GM21381 (cell line): ENCODE results near the gene KCP.
A peak's percentile ranks its signal among the peaks of the same experiment; 100 is the strongest.
"Not testable (repeated sequence)": the region's sequence is repeated elsewhere in the genome, so short reads cannot be mapped to it uniquely, and the experiment has no call there.

ENCODE experiments used
- ATAC-seq: cut with Tn5 transposase; IDR thresholded peaks from one replicate; pipeline ENCODE4 v1.9.1; 2021; ENCODE audit warnings: mild to moderate bottlenecking, moderate library complexity; ENCODE audit not compliant: unreplicated experiment

The KCP gene

DNA sequence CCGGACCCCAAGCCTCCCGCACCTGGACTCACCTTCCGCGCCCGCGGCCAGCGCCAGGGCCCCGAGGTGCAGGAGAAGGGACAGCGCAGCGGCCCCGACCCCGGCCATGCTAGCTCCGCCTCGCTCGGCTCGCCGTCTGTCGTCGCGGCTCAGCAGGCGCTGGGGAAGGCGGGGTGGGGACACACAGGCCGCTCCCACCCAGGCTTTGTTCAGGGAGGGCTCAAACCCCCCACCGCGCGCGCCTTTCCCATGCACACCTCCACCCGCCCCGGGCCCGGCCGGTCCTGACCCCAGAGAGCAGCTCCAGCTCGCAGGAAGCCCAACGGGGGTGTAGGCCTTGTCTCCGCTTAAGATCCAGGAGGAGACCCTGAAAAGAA lies at the start of gene KCP:
Gene KCP, minus strand, starts transcription at position 141 of the 377 bp plus-strand sequence. Its CDS starts 33 bp downstream, at position 108.
- ATAC-seq: no peak

DNA sequence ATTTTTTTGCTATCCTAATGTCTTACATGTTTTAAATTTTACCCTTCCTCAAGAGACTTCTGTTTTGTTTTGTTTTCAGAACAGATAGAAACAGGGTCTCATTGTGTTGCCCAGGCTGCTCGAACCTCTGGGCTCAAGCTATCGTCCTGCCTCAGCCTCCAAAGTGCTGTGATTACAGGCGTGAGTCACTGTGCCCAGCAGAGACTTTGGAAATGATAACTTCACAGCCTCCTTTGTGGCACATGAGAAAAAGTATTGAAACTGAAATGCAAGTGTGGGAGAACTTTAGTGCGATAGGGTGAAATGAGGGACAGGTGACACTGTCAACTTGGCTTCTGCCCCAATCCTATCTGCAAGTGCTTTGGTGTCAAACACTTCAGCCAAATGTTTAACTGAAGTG lies 48.8 kb upstream of the KCP start:
- ATAC-seq: no peak

DNA sequence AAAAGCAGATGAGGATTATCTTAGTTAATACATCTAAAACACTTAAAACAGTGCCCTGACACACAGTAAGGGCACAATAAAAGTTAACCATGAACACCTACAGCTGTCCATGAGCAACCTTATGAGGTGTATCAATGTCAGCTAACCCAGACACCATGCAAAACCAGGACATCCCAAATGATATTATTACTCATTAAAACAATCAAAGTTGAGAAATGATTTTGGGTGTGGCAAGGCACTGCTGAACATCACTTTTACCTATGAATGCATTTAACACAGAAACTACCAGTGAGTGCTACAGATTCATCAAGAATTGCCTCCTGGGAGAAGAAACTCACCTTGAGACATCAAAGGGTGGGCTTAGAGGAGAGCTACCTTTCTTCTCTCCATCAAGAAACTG lies 45.5 kb upstream of the KCP start:
- ATAC-seq: no peak

DNA sequence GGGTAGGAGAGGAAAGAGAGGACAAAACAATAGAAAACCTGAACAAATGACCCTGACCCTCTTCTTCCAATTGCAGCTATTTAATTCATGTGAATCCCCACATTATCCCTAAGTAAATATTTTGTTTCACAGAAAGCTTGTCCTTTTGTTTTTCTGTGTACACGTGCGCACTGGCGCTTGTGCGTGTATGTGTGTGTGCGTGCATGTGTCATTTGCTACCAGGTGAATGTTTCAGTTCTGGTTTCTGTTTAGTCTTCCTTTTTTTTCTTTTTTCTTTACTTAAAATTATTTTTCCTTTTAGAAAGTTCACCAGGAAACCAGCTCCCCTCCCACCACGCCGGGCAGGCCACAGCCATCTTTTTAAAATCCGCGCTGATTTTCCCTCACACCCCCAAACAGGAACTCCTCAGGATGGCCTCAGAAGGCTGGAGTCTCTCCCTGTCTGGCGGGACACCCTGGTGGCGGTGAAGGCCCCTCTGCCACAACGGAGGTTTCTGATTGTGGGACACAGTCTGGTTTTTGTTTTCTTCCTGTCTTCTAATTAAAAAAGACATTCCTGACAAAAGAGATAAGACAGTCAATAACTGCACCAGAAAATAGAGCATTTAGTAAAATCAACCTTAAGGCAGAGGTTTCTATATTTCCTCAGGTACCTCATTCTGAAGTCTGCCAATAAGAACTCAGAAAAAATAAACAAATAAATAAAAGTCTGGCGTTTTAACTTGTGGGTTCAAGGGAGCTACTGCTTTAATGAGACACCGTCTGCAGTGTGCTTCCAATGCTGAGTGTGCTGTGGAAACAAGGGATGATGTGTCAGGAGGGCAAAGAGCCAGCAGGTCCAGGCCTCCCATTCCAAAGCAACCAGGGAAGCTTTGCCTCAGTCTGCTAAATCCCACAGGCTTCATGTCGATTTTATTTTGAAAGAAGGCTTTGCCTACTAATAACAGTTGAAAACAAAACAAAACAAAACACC lies 44.6 kb upstream of the KCP start:
- ATAC-seq: no peak

DNA sequence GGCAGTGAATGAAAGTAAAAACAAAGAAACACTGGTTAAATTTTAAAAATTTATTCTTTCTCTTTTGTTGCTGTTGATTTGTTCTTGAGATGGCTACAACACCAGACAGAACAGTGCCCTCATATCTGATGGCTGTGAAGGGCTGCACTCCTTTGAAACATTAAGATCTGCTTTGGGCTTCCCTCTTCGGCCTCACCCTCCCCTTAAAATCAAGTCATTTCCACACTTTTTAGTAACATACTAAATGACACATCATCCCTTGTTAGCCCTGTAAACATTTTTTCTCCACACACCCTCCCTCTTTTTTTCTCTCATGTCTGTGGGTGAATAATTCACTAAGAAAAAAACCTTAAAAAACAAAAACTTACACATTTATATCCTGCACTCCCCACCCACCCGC lies 43.6 kb upstream of the KCP start:
- no peak for ATAC-seq

DNA sequence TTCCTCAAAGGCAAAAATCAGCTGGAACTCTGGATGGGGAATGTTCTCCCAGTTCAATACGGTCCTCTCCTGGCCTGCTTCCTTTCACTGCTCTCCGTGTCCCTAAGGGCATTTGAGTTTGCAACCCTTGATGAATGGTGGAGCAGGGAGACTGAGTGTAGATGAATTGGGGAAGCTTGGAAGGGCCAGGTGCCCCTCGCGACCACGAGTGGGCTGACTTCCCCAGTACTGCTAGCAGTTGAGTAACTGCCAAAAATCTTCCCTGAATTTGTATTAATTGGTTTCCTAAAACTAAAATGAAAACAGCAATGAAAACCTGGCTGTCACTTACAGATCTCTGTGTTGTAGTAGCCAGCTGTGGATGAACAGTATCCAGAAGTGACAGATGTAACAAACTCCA lies 40.8 kb upstream of the KCP start:
- ATAC-seq: no peak

DNA sequence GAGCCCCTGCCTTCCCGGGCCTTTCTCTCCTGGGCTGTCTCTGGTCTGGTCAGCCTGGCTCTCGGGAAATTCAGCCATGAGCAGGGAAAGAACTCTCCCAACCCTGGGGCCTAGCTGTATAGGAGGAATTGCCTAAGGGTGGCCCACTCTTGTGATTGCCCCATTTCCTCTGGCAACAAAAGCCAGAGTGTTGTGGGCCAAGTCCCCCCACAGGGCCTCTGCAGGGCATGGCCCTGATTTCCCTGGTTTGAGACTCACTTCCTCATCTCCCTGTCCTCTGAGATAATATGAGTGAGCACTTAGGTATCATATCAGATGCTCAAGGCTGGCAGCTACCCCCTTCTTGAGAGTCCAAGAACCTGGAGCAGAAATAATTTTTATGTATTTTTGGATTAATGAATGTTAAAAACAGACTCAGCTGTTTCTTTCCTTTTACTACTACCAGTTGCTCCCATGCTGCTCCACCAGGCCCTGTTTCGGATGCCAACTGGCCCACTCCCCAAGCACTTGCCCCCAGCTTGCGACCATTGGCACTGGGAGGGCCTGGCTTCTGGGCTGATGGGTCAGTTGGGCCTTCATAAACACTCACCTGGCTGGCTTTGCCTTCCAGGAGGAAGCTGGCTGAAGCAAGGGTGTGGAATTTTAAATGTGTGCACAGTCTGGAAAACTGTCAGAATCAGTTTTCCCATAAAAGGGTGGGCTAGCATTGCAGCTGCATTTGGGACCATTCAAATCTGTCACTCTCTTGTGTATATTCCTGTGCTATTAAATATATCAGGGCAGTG lies 38.7 kb upstream of the KCP start:
- no peak for ATAC-seq

DNA sequence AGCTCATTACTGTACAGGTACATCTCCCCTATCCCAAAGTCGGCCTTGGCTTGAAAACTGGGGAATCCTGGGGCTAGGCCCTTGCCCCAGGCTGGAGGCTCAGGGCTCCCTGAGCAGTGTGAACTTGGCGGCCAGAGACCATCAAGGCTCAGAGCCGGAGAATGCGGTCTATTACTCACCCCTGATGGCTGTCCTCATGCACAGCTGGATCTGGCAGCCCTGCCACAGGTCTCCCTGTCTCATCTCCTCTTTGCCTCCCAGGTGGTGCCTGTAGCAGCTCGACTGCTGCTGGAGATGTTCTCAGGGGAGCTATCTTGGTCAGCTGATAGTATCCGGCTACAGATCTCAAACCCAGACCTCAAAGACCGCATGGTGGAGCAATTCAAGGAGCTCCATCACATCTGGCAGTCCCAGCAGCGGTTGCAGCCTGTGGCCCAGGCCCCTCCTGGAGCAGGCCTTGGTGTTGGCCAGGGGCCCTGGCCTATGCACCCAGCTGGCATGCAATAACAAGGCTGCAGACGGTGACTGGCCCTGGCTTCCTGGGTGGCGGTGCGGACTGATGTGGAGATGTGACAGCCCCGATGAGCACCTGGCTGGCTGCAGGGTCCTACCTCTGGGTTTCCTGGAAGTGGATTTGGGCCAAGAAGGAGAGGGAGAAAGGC lies 37.9 kb upstream of the KCP start:
- no peak for ATAC-seq

DNA sequence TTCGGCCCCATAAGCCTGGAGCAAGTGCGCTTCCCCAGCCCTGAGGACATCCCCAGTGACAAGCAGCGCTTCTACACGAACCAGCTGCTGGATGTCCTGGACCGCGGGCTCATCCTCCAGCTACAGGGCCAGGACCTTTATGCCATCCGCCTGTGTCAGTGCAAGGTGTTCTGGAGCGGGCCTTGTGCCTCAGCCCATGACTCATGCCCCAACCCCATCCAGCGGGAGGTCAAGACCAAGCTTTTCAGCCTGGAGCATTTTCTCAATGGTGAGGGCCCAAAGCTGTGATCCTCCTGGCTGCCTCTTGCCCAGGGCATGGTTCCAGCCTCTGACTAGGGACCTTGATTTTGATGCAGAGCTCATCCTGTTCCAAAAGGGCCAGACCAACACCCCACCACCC lies 37.3 kb upstream of the KCP start:
- ATAC-seq: no peak

DNA sequence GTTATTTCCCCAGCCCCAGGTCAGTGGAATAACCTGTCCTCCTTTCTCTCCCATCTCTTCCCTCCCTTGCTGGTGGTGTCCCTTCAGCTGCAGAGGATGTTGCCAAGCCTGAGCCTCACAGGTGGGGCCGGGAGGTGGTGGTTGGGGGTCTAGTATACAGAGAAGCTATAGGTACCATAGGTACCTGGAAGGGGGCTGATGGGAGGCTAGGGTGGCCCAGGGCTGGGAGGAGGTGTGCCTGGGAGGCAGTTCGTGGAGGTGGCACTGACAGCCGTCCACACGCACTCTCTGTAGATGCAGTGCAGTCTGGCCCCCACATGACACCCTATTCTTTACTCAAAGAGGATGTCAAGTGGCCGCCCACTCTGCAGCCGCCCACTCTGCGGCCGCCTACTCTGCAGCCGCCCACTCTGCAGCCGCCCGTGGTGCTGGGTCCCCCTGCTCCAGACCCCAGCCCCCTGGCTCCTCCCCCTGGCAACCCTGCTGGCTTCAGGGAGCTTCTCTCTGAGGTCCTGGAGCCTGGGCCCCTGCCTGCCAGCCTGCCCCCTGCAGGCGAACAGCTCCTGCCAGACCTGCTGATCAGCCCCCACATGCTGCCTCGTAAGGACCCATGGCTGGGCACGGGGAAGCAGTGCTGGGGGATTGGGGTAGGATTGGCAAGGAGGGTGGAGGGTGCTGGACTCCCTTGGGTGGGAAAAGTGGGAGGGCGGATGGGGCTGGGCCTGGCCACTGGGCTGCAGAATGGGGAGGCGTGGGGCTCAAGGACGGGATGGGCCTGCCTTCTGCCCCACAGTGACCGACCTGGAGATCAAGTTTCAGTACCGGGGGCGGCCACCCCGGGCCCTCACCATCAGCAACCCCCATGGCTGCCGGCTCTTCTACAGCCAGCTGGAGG lies 36.7 kb upstream of the KCP start:
- ATAC-seq: no peak

DNA sequence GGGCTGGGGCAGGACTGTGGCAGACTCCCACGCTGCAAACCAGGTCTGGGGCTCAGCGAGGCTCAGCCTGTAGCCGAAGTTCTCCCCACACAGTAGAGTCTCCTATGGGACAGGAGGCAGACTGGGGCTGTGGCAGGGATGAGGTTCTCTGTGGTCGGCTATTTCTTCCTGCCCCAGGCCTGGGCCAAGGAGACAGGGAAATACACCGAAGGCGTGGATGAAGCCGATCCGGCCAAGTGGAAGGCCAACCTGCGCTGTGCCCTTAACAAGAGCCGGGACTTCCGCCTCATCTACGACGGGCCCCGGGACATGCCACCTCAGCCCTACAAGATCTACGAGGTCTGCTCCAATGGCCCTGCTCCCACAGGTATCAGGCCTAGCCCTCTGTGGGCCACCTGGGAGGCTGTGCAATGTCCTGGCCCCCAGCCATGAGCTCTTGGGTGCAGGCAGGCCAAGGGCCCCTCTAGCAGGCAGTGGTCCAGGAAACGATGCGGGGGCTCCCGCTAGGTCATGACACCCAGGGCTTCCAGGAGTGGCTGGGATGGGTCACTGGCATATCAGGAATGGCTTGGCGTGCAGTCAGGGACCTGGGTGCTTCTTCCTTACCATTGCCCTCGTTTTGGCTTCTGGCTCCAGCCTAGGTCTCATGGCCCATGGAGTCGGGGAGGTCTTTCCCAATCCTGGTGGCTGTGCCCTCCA lies 35.3 kb upstream of the KCP start:
- ATAC-seq: no peak

DNA sequence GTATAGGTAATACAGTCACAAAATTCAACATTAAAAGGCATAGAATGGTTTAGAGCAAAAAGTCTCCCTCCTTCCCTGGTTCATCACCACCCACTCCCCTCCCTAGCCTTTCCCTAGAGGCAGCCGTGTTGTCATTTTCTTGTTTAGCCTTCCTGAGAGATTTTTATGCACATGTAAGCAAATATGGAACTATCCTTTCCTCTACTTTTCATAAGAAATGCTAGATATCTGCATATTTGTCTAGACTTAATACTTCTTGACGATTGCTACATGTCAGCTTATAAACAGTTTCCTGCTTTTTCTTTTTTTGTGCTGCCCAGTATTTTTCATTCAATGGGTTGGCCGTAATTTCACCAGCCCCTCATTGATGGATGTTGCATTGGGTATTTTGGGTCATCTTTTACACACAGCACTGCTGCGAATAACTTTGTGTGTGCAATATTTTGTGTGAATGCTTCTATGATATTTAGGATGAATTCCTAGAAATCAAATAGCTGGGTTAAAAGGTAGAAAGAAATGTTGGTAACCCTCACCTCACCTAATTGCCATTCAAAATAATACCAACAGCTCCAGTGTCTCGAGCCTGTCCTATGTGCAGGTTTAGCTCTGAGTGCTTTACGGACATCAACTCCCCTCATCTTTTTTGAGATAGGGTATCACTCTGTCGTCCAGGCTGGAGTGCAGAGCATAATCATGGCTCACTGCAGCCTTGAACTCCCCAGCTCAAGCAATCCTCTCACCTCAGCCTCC lies 34.2 kb upstream of the KCP start:
- no peak for ATAC-seq

DNA sequence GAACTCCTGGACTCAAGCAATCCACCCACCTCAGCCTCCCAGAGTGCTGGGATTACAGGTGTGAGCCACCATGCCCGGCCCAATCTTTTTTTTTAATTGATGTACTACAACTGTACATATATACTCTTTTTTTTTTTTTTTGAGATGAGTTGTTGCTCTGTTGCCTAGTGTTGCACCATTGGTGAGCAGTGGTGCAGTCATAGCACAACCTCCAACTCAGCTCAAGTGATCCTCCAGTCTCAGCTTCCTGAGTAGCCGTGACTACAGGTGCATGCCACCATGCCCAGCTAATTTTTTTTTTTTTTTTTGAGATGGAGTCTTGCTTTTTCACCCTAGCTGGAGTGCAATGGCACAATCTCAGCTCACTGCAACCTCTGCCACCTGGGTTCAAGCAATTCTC lies 32.7 kb upstream of the KCP start:
- ATAC-seq: not testable (repeated sequence)

DNA sequence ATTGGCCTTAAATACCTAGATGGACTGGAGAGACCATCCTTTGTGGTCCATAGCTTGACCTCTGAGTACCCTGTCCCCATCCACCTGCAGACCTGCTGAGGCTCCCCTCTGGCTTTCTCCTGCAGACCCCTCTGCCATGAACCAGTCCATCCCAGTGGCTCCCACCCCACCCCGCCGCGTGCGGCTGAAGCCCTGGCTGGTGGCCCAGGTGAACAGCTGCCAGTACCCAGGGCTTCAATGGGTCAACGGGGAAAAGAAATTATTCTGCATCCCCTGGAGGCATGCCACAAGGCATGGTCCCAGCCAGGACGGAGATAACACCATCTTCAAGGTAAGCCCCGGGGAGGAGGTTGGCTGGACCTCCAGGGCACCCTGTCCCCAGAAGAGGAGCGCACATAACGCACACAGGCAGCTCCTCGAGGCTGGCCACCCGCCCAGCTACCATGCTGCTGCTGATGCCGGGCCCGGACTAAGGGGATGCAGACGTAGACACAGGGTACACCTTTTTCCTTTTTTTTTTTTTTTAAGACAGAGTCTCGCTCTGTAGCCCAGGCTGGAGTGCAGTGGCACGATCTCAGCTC lies 31.5 kb upstream of the KCP start:
- ATAC-seq: no peak

DNA sequence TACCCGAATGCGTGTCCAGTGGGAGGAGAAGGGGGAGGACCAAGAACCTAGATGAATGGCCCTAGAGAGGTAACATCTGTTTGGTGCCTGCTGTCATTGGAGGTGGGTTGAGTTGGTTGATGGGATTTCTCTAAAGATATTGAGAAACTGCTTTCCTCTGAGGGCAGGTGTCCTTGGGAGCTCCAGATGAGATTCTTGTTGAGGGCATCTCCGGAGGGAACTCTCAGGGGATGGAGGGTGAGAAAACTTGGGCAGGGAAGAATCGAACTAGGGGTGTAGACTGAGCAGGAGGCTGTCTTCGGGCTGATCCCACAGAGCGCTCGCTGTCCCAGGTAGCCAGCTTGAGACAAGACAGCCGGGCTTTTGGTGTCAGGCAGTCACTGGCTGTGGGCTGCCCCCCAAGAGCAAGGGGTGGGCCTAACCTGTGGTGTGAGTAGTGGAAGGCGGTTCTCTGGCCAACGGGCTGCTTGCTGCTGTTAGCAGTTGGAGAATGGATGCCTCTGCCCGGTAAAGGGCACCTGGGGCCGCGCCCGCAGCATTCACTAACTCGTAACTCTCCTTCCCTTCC lies 30.9 kb upstream of the KCP start:
- no peak for ATAC-seq

DNA sequence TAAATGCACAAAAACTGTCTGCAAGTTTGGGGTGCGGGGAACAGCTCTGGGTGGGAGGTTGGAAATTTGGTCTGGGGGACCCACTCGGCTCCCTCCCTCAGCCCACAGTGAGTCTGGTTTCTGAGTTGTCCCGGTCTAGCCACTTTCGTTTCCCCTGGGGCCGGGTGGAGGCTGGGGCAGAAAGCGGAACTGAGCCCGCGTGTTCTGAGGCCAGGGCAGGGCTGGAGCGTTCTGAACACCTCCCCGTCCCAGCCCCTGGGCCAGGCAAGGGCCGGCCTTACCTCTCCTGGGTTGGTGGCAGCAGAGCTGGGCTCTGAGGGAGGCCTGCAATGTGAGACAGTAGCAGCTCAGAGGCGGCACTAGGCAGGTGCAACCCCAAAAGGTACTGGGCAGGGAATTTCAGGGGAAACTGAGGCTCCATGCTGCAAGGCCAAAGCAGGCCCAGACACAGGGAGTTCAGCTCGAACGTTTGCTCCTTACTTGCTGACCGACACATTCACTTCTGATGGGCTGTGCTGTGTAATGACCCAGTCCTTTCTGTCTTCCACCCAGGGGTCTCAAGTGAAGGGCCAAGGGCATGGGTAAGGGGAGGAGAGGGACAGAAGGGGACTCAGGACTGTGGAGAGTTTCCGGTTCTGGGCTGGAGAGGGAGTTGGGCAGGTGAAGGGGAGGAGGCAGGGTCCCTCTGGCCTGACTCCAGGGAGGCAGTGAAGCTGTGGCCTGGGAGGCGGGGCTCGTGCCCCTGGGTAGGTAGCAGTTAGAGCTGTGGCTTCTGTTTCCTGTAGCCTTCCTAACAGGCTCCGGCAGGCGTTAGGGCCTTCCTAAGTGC lies 30.2 kb upstream of the KCP start:
- ATAC-seq: peak; percentile 48

DNA sequence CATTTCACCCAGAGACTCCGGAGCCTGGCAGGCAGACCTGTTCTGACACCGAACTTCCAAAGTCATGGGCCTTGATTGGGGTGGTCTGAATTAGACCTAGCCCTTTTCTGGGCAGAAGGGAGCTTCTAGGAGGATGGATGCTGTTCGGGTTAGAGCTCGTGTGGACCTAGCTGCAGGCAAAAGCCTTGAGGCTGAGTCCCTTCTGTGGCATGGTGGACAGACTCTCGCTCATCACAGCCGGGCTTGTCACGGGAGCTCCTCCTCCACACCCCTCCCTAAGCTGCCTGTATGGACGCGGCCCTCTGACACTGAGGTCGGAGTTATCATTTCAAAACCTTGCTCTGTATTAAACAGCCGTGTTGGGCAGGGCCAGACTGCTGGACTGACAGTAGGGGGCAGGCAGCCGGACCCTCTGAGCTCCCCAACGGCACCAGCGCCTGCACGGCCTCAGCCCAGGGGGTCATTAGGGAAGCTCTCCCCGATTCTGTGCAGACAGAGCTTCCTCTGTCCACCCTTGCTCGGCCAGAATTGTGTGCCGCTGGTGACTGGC lies 29.4 kb upstream of the KCP start:
- peak; percentile 21 for ATAC-seq
